Measurements from ENCODE around the gene MAGI3. TPM values are rescaled to one million over a fixed set of nuclear protein-coding genes. Genes with fewer than 3 reads are reported as not detected.

MAGI3 gene
- polyA plus RNA-seq, 1 donor from 2014 or later: 10.8 TPM

- H4K20me1 ChIP-seq (ENCODE audit: insufficient read depth): no peaks in the 10 kb centered on the region
- no peak overlapping the region for H3K27ac ChIP-seq (ENCODE audit: low read length)
- H3K27me3 ChIP-seq (ENCODE audit: insufficient read depth, low read depth, low read length): no peaks in the 10 kb centered on the region
- no peaks in the 10 kb centered on the region for H3F3A ChIP-seq (ENCODE audit: insufficient read depth, low read length, poor library complexity, severe bottlenecking)
- no peak overlapping the region for H3K4me3 ChIP-seq (ENCODE audit: low read length)
- H3K36me3 ChIP-seq (ENCODE audit: insufficient read depth, low read length): no peaks in the 10 kb centered on the region
- no peaks in the 10 kb centered on the region for H3K9me2 ChIP-seq (ENCODE audit: insufficient read depth, low read length)
- H3K9ac ChIP-seq (ENCODE audit: low read length): no peak overlapping the region
- H3K4me2 ChIP-seq (ENCODE audit: low read length): no peak overlapping the region
- H3K79me2 ChIP-seq (replicated peaks; ENCODE audit: insufficient read depth, low read length): peaks cover 4% of the 10 kb centered on the region
- no peaks in the 10 kb centered on the region for H3K9me3 ChIP-seq (ENCODE audit: low read length)
- TF ChIP-seq, protein P1, sequence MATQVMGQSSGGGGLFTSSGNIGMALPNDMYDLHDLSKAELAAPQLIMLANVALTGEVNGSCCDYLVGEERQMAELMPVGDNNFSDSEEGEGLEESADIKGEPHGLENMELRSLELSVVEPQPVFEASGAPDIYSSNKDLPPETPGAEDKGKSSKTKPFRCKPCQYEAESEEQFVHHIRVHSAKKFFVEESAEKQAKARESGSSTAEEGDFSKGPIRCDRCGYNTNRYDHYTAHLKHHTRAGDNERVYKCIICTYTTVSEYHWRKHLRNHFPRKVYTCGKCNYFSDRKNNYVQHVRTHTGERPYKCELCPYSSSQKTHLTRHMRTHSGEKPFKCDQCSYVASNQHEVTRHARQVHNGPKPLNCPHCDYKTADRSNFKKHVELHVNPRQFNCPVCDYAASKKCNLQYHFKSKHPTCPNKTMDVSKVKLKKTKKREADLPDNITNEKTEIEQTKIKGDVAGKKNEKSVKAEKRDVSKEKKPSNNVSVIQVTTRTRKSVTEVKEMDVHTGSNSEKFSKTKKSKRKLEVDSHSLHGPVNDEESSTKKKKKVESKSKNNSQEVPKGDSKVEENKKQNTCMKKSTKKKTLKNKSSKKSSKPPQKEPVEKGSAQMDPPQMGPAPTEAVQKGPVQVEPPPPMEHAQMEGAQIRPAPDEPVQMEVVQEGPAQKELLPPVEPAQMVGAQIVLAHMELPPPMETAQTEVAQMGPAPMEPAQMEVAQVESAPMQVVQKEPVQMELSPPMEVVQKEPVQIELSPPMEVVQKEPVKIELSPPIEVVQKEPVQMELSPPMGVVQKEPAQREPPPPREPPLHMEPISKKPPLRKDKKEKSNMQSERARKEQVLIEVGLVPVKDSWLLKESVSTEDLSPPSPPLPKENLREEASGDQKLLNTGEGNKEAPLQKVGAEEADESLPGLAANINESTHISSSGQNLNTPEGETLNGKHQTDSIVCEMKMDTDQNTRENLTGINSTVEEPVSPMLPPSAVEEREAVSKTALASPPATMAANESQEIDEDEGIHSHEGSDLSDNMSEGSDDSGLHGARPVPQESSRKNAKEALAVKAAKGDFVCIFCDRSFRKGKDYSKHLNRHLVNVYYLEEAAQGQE (IDR thresholded peaks at IDR 0.05; ENCODE audit: borderline replicate concordance): no peak
- TF ChIP-seq CTCF (IDR thresholded peaks at IDR 0.05; ENCODE audit: poor library complexity, severe bottlenecking) (no peak), EP300 (conservative IDR thresholded peaks at IDR 0.05; ENCODE audit: poor library complexity, severe bottlenecking) (no peak), EZH2 (IDR thresholded peaks at IDR 0.05; ENCODE audit: borderline replicate concordance, insufficient read depth, low read length, poor library complexity, severe bottlenecking) (no peak), POLR2AphosphoS5 (IDR thresholded peaks at IDR 0.05) (no peak), RAD21 (conservative IDR thresholded peaks at IDR 0.05) (no peak), TAF1 (IDR thresholded peaks at IDR 0.05; ENCODE audit: low read depth) (no peak), SMC3 (conservative IDR thresholded peaks at IDR 0.05; ENCODE audit: poor library complexity) (no peak), MXI1 (conservative IDR thresholded peaks at IDR 0.05; ENCODE audit: poor library complexity, severe bottlenecking) (no peak)
- H2AFZ ChIP-seq (ENCODE audit: low read depth, low read length): no peak overlapping the region
These were observed 117.4 kb downstream of the MAGI3 start for GRCh38 chr1:113507552-113508214.

GRCh38 chr1:113508364-113509164, 118.2 kb downstream of the MAGI3 start:
- H3K9me3 ChIP-seq (ENCODE audit: low read length): no peaks in the 10 kb centered on the region
- H4K20me1 ChIP-seq (ENCODE audit: insufficient read depth): no peaks in the 10 kb centered on the region
- no peak overlapping the region for H2AFZ ChIP-seq (ENCODE audit: low read depth, low read length)
- H3K27me3 ChIP-seq (ENCODE audit: insufficient read depth, low read depth, low read length): no peaks in the 10 kb centered on the region
- no peaks in the 10 kb centered on the region for H3K9me2 ChIP-seq (ENCODE audit: insufficient read depth, low read length)
- H3F3A ChIP-seq (ENCODE audit: insufficient read depth, low read length, poor library complexity, severe bottlenecking): no peaks in the 10 kb centered on the region
- no peak for TF ChIP-seq CTCF (IDR thresholded peaks at IDR 0.05; ENCODE audit: poor library complexity, severe bottlenecking)
- TF ChIP-seq TAF1 (IDR thresholded peaks at IDR 0.05; ENCODE audit: low read depth): no peak
- no peak for TF ChIP-seq POLR2AphosphoS5 (IDR thresholded peaks at IDR 0.05)
- TF ChIP-seq, protein P1 (IDR thresholded peaks at IDR 0.05; ENCODE audit: borderline replicate concordance): no peak
- TF ChIP-seq EZH2 (IDR thresholded peaks at IDR 0.05; ENCODE audit: borderline replicate concordance, insufficient read depth, low read length, poor library complexity, severe bottlenecking): no peak
- TF ChIP-seq EP300 (conservative IDR thresholded peaks at IDR 0.05; ENCODE audit: poor library complexity, severe bottlenecking): no peak
- no peak for TF ChIP-seq SMC3 (conservative IDR thresholded peaks at IDR 0.05; ENCODE audit: poor library complexity)
- no peak for TF ChIP-seq RAD21 (conservative IDR thresholded peaks at IDR 0.05)
- no peak for TF ChIP-seq MXI1 (conservative IDR thresholded peaks at IDR 0.05; ENCODE audit: poor library complexity, severe bottlenecking)
- H3K36me3 ChIP-seq (ENCODE audit: insufficient read depth, low read length): no peaks in the 10 kb centered on the region
- H3K4me3 ChIP-seq (ENCODE audit: low read length): no peak overlapping the region
- H3K9ac ChIP-seq (ENCODE audit: low read length): no peak overlapping the region
- peaks cover 4% of the 10 kb centered on the region for H3K79me2 ChIP-seq (replicated peaks; ENCODE audit: insufficient read depth, low read length)
- no peak overlapping the region for H3K27ac ChIP-seq (ENCODE audit: low read length)
- no peak overlapping the region for H3K4me2 ChIP-seq (ENCODE audit: low read length)

All from neural cell (in vitro differentiated cells).